Measurements from ENCODE around the gene USH2A.

USH2A gene

DNA sequence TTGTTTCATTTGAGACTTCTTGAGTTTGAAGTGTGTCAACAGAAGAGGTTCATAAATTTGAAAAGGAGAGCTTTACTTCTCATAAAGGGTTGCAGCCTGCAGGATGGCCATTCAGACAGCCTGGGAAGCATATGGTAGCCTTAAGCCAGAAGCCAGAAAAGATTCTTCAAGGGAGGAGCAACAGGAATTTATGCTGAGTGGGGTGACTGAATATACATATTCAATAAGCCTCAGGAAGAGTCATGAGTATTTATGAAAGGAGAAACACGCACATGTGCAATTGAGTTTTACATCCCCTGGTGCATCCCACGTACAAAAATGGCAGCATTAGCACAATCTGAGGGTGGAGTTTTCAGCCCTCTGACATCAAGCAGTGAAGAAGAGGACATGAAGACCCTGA lies 565.9 kb downstream of the USH2A start:
- no peak for DNase-seq

DNA sequence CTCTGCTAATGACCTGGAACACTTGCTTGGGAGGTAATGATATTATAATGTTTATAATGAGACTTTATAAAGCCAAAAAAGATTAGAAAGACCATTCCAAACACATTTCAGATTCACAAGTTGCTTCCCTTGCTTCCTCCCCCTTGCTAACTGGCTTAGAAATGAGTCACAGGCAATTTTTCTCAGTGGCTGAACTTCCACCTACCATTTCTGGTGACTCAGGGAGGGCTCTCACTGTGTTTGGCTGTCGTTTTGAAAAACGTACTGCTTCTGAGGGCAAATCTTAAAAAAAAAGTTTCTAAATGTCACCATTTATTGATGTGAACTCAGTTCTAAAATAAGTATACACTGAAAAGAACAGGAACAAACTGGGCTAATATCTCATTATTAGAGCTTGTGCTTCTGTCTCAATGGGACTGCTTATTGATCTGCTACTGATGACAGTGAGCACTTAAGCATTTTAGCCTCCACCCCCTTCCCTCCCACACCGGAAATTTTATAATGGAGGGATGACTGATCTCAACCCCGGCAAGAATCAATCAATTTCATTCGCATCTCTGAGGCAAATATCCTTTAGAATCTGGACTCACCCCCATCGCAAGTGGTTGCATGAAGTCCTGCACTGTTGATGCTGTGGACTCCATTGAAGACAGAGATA lies 577.9 kb downstream of the USH2A start:
- DNase-seq = no peak

- no peak for DNase-seq
Observed at GRCh38 chr1:215844777-215845176, 578.5 kb downstream of the USH2A start.

GRCh38 chr1:215844266-215844665 lies 579.0 kb downstream of the USH2A start:
- DNase-seq = no peak

DNA sequence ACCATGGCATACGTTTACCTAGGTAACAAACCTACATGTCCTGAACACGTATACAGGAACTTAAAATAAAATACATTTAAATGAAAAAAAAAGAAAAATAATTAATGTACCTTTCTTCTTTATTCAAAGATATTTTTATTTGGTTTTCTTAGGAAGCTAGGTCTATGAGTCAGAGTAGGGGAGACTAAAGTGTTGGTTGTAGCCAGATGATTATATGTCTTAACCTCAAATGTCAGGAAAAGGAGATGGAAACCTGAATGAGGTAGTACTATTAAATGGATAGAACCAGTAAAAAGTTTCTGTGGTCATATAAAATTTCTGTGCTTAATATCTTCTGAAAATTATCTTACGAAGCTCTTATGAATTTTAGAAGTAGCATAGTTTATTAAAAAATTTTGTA lies 580.3 kb downstream of the USH2A start:
- no peak for DNase-seq

DNA sequence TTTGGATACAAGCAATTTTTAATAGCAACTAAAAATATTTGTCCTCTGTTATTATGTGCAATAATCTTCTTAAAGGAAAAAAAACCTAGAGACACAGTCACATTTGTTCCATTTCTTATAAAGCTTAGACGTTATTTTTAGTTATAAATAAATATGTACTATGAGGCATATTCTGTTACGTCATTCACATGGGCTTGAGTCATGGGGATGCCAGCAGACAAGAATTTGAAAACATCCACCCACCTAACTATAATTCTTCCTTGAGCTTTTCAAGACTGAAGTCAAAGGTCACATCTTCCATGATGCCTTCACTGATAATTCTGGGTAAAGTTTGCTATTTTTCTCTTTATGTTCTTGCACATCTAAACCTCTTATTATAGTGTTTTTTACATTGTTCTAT lies 587.3 kb downstream of the USH2A start:
- DNase-seq = no peak

DNA sequence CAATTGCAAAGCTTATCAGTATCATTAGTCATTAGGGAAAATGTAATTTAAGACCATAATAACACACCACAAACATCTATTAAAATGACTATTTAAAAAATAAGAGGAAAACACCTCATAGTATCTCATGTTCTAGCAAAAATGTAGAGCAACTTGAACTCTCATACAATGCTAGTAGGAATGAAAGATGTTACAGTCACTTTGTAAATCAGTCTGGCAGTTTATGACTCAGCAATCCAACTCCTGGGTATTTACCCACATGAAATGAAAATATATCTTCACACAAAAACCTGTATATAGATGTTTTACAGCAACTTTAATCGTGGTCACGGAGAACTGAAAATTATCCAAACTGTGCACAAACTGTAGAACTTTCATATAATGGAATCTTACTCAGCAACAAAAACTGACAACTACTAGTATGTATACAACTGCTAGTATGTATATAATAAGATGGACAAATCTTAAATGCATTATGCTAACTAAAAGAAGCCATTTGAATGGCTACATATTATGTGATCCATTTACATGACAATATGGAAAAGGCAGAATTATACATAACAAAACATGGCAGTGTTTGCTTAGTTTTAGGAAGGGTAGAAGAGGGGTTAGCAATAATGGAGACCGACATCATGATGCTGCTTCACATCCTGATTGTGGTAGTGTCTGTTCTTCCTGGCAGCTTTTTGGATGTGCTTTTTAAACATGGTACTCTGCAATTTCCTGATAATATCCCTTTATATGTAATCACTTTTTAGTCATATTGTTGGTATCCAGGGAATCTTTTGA lies 589.1 kb downstream of the USH2A start:
- DNase-seq = no peak

DNA sequence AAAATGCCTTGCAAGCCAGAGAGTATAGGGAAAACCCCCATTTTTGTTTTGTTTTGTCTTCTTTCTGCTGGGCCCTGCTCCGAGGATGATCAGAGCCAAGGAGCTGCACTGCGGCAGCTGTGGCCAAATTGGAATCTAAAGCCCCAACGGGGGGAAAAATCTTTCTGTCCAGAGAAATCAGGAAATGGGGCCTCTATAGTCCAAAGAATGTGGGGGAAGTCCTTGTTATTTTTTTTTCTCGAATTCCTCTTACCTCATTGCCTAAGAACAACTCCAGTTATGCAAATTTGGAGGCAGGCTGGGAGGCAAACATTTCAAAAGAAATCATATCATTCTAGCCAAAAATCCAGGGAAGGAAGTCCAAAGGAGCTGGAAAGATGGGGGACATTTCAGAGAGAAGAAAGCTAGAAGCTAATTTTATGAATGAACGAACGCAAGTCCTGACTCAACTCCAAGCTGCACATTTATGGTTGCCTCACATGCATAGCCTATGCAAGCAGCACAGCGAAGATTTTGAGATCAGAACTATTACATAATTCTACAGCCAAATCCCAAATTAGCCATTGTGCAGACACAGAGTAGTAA lies 592.9 kb downstream of the USH2A start:
- DNase-seq = no peak

DNA sequence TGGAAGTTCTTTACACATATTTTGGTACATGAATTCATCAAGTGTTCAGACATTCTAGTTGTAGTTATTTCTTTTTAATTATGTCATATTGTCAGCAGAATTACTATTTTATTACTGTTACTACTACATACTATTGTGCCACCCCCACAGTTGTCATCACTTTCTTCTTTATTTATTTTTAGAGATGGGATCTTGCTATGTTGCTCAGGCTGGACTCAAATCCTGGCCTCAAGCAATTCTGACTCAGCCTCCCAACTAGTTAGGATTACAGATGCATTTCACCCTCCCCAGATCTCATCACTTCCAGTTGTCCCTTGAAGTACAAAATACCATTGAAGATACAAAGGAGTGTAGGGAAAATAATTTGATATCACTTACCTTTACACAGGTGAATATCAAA lies 598.2 kb downstream of the USH2A start:
- no peak for DNase-seq

DNA sequence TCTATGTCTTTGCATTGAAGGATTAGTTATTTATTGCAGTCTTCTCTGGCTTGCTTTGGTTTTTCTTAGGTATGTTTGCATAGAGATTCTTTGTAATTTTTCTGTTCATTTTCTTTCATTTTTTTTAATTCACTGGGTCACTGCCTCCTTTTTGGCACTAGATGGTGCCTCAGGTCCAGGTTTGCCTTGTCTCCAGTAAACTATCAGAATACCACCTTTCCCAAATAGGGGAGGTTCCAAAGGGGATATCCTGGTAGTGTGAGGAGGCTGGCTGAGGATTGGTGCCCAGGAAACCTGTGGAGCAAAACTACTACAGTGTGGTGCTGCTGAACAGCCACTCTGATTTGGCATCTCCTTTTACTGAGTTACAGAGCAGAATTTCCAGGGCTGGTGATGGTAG lies 599.0 kb downstream of the USH2A start:
- no peak for DNase-seq

DNA sequence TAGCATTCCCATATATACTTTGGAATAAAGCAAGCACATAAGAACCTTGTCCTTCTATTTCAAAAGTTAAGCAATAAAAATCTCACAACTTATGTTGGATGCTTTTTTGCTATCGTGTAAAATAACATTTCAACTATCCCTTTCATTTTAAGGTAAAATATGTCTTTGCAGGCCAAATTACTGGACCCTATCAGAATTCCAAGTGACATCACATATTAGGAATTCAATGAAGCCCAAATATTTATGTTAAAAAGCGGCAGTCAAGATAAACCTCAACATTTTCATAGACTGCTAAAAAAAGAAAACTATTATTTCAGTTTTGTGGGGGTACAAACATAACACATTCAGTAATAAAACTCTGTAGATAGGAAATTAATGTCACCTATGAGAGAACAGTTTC lies 604.1 kb downstream of the USH2A start:
- DNase-seq = no peak

GRCh38 chr1:215807911-215808436 lies 615.3 kb downstream of the USH2A start:
- no peak for DNase-seq

DNA sequence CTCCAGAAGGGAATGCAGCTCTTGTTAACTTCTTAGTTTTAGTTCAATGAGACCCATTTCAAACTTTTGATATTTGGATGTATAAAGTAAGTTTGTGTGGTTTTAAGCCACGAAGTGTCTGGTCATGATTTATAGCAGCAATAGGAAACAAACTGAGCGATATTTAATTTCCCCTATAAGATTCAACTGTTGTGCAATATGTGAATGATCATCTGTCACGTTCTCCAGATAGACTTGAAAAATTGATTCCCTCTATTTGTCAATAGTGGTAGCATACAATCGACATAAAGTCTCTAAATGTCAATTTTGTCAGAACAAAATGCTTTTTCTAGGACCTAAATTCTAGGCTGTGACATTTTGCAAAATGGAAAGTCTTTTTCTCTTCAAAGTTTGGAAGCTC lies 616.0 kb downstream of the USH2A start:
- no peak for DNase-seq

DNA sequence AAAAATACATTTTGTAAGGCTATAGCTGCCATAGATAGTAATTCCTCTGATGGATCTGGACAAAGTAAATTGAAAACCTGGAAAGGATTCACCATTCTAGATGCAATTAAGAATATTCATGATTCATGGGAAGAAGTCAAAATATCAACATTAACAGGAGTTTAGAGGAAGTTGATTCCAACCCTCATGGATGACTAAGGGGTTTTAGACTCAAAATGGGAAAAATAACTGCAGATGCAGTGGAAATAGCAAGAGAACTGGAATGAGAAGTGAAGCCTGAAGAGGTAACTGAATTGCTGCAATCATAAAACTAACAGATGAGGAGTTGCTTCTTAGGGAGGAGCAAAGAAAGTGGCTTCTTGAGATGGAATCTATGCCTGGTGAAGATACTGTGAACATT lies 625.4 kb downstream of the USH2A start:
- no peak for DNase-seq

GRCh38 chr1:215794156-215794555 lies 629.1 kb downstream of the USH2A start:
- no peak for DNase-seq

- no peak for DNase-seq
Observed at GRCh38 chr1:215793180-215793579, 630.1 kb downstream of the USH2A start.

- no peak for DNase-seq
Observed at GRCh38 chr1:215792446-215792845, 630.8 kb downstream of the USH2A start.

DNA sequence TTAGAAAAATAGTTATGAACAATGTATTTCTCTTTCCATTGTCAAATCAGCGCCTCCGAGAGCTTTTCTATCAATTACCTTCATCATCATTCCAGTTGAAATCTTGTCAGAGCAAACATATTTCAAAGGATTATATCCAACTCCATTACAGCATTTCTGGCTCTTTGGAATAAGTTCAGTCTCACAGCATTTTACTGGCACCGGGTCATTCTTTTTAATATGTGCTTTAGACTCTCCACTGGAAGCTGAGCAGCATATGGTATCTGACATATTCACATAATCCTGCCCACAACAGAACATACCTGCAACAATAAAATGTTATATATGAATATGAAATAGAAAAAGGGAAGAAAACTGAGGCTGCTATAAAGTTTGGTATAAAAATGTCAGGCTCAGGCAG lies 633.3 kb downstream of the USH2A start:
- DNase-seq = no peak

DNA sequence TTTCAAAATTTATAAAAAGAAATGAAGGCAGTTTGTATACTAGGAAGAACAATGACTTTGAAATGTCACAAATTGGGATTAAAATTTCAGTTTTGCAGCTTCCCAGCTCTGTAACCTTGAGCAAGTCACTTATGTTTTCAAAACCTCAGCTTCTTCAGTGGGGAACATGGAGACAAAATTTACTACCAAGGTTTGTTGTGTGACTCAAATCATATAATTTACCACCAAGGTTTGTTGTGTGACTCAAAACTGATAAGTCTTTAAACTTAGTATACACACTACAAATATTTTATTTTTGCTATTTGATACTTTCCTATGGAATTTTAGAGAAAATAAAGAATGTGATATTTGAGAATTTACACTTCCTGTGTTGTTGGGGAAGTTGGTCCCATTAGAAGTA lies 636.3 kb downstream of the USH2A start:
- no peak for DNase-seq

GRCh38 chr1:215780641-215781040 lies 642.6 kb downstream of the USH2A start:
- DNase-seq = no peak

DNA sequence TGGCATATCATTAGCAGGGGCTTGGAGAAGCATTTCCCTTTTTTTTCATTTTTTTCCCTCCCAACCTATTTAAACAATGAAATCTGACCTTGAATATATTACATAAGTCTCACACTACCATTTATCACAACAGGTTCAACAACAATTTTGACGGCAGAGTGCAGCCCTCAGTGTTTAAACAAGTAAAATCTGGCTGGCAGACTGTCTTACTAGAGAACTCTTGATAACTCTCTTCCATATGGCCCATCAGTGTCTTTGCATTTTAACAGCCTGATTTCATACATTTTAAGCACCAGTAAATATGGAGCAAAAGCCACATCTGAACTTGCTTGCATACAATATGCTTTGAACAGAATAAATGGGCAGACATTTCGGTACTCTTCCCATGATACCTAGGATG lies 643.1 kb downstream of the USH2A start:
- no peak for DNase-seq

- DNase-seq = no peak
Observed at GRCh38 chr1:215779729-215780128, 643.5 kb downstream of the USH2A start.

- DNase-seq = no peak
Observed at GRCh38 chr1:215777370-215777925, 645.8 kb downstream of the USH2A start.

GRCh38 chr1:215776336-215776735 lies 646.9 kb downstream of the USH2A start:
- DNase-seq = no peak

All from NCI-H2227 treated with DMSO at 0.1 percent for 48 hours (cell line).